Memory B cell (primary cell): ENCODE measurements around the gene FGD4.

Experiments
- ATAC-seq: fragments of 150-1000 bp; cut with Tn5 transposase; 2 replicates; pipeline ENCODE4 v1.10.0; 2021; ENCODE audit warnings: low read depth, mild to moderate bottlenecking, moderate library complexity
- DNase-seq, 2 donors: peaks; one replicate each; pipeline ENCODE4 v3.0.0; 2022; ENCODE audit warnings: low spot score in 2 of 2
- H3K27ac Mint-ChIP-seq: one replicate; pipeline ENCODE4 v1.8.0; 2022; ENCODE audit warnings: mild to moderate bottlenecking, moderate library complexity, mixed read lengths
- H3K27me3 Mint-ChIP-seq: one replicate; pipeline ENCODE4 v1.8.0; 2022; ENCODE audit warnings: mixed read lengths
- H3K36me3 Mint-ChIP-seq: one replicate; pipeline ENCODE4 v1.8.0; 2022; ENCODE audit warnings: mild to moderate bottlenecking, mixed read lengths
- H3K4me1 Mint-ChIP-seq: one replicate; pipeline ENCODE4 v1.8.0; 2022; ENCODE audit warnings: mixed read lengths
- H3K4me3 Mint-ChIP-seq: one replicate; pipeline ENCODE4 v1.8.0; 2022; ENCODE audit warnings: mild to moderate bottlenecking, moderate library complexity, mixed read lengths
- H3K9me3 Mint-ChIP-seq: one replicate; pipeline ENCODE4 v1.8.0; 2022; ENCODE audit warnings: mixed read lengths

Gene FGD4

GRCh38 chr12:32647275-32647674 is 247.9 kb downstream of the FGD4 start:
- H3K9me3 Mint-ChIP-seq: no peaks in the 10 kb centered on the region
- H3K27me3 Mint-ChIP-seq: peaks cover 1% of the 10 kb centered on the region
- H3K27ac Mint-ChIP-seq: no peak overlapping the region
- DNase-seq: no peak
- H3K36me3 Mint-ChIP-seq: no peaks in the 10 kb centered on the region
- ATAC-seq: no peak
- H3K4me3 Mint-ChIP-seq: no peak overlapping the region
- no peaks in the 10 kb centered on the region for H3K4me1 Mint-ChIP-seq

- Mint-ChIP-seq H3K27me3 (peaks cover 1% of the 10 kb centered on the region), H3K36me3 (no peaks in the 10 kb centered on the region), H3K4me3 (no peak overlapping the region), H3K4me1 (no peaks in the 10 kb centered on the region), H3K27ac (no peak overlapping the region), H3K9me3 (no peaks in the 10 kb centered on the region)
- DNase-seq (no peak), ATAC-seq (no peak)
These were observed 251.2 kb downstream of the FGD4 start for GRCh38 chr12:32650508-32650907.

- Mint-ChIP-seq H3K4me1 (no peaks in the 10 kb centered on the region), H3K36me3 (no peaks in the 10 kb centered on the region), H3K4me3 (no peak overlapping the region), H3K27me3 (peaks cover 1% of the 10 kb centered on the region), H3K9me3 (no peaks in the 10 kb centered on the region), H3K27ac (no peak overlapping the region)
- DNase-seq (no peak), ATAC-seq (no peak)
These were observed 252.0 kb downstream of the FGD4 start for GRCh38 chr12:32651151-32651955.

GRCh38 chr12:32651956-32652210 is 252.5 kb downstream of the FGD4 start:
- no peak overlapping the region for H3K27ac Mint-ChIP-seq
- no peaks in the 10 kb centered on the region for H3K36me3 Mint-ChIP-seq
- H3K4me3 Mint-ChIP-seq: no peak overlapping the region
- no peaks in the 10 kb centered on the region for H3K4me1 Mint-ChIP-seq
- H3K27me3 Mint-ChIP-seq: peaks cover 1% of the 10 kb centered on the region
- no peak for DNase-seq
- no peaks in the 10 kb centered on the region for H3K9me3 Mint-ChIP-seq
- no peak for ATAC-seq

- Mint-ChIP-seq H3K27ac (no peak overlapping the region), H3K4me3 (no peak overlapping the region), H3K27me3 (no peaks in the 10 kb centered on the region), H3K36me3 (no peaks in the 10 kb centered on the region), H3K9me3 (no peaks in the 10 kb centered on the region), H3K4me1 (no peaks in the 10 kb centered on the region)
- no peak for ATAC-seq
- DNase-seq: no peak
These were observed 260.6 kb downstream of the FGD4 start for GRCh38 chr12:32659908-32660440.

GRCh38 chr12:32661706-32662105 is 262.3 kb downstream of the FGD4 start:
- no peak overlapping the region for H3K27ac Mint-ChIP-seq
- no peaks in the 10 kb centered on the region for H3K9me3 Mint-ChIP-seq
- no peak overlapping the region for H3K4me3 Mint-ChIP-seq
- DNase-seq: no peak
- no peaks in the 10 kb centered on the region for H3K27me3 Mint-ChIP-seq
- H3K4me1 Mint-ChIP-seq: no peaks in the 10 kb centered on the region
- ATAC-seq: no peak
- no peaks in the 10 kb centered on the region for H3K36me3 Mint-ChIP-seq

GRCh38 chr12:32662665-32663064 is 263.3 kb downstream of the FGD4 start:
- no peak overlapping the region for H3K4me3 Mint-ChIP-seq
- no peaks in the 10 kb centered on the region for H3K36me3 Mint-ChIP-seq
- no peak for DNase-seq
- H3K9me3 Mint-ChIP-seq: no peaks in the 10 kb centered on the region
- H3K27me3 Mint-ChIP-seq: no peaks in the 10 kb centered on the region
- H3K4me1 Mint-ChIP-seq: no peaks in the 10 kb centered on the region
- H3K27ac Mint-ChIP-seq: no peak overlapping the region
- no peak for ATAC-seq

- Mint-ChIP-seq H3K4me3 (no peak overlapping the region), H3K27me3 (no peaks in the 10 kb centered on the region), H3K9me3 (peaks cover 8% of the 10 kb centered on the region), H3K36me3 (peaks cover 2% of the 10 kb centered on the region), H3K4me1 (no peaks in the 10 kb centered on the region), H3K27ac (no peak overlapping the region)
- ATAC-seq (no peak), DNase-seq (no peak)
These were observed 266.7 kb downstream of the FGD4 start for GRCh38 chr12:32666018-32666417.

GRCh38 chr12:32669584-32669983 is 270.2 kb downstream of the FGD4 start:
- peaks cover 8% of the 10 kb centered on the region for H3K9me3 Mint-ChIP-seq
- peaks cover 7% of the 10 kb centered on the region for H3K4me1 Mint-ChIP-seq
- H3K27ac Mint-ChIP-seq: no peak overlapping the region
- ATAC-seq (no peak), DNase-seq (no peak)
- H3K36me3 Mint-ChIP-seq: peaks cover 2% of the 10 kb centered on the region
- no peaks in the 10 kb centered on the region for H3K27me3 Mint-ChIP-seq
- no peak overlapping the region for H3K4me3 Mint-ChIP-seq

- ATAC-seq: peak; percentile 14
- peak in 1 of 2 donors; percentile 22 for DNase-seq
- Mint-ChIP-seq H3K27me3 (no peaks in the 10 kb centered on the region), H3K27ac (no peak overlapping the region), H3K36me3 (peaks cover 2% of the 10 kb centered on the region), H3K4me1 (peaks cover 11% of the 10 kb centered on the region), H3K9me3 (peaks cover 8% of the 10 kb centered on the region), H3K4me3 (no peak overlapping the region)
These were observed 272.8 kb downstream of the FGD4 start for GRCh38 chr12:32671930-32672780.

- Mint-ChIP-seq H3K27me3 (no peaks in the 10 kb centered on the region), H3K4me3 (peak within 1 kb of the TSS; percentile 82), H3K9me3 (no peaks in the 10 kb centered on the region), H3K4me1 (peaks cover 24% of the 10 kb centered on the region), H3K27ac (peak within 1 kb of the TSS; percentile 79), H3K36me3 (no peaks in the 10 kb centered on the region)
- ATAC-seq (peak; percentile 90), DNase-seq (peak; percentile 85 to 87)
These were observed 279.9 kb downstream of the FGD4 start, which contains the start of gene DNM1L for GRCh38 chr12:32679091-32679919. DNM1L (plus strand) TSS chr12:32679301; CDS start chr12:32679364, 63 bp downstream.

GRCh38 chr12:32679920-32680237 is 280.5 kb downstream of the FGD4 start:
- H3K4me3 Mint-ChIP-seq: peak overlapping the region; percentile 82
- H3K36me3 Mint-ChIP-seq: no peaks in the 10 kb centered on the region
- no peak for ATAC-seq
- peaks cover 21% of the 10 kb centered on the region for H3K4me1 Mint-ChIP-seq
- H3K27ac Mint-ChIP-seq: peak overlapping the region; percentile 79
- no peaks in the 10 kb centered on the region for H3K9me3 Mint-ChIP-seq
- DNase-seq: no peak
- no peaks in the 10 kb centered on the region for H3K27me3 Mint-ChIP-seq

GRCh38 chr12:32680787-32681186 is 281.4 kb downstream of the FGD4 start:
- peaks cover 4% of the 10 kb centered on the region for H3K36me3 Mint-ChIP-seq
- no peaks in the 10 kb centered on the region for H3K27me3 Mint-ChIP-seq
- no peak for DNase-seq
- H3K4me1 Mint-ChIP-seq: peaks cover 19% of the 10 kb centered on the region
- ATAC-seq: no peak
- no peak overlapping the region for H3K4me3 Mint-ChIP-seq
- H3K27ac Mint-ChIP-seq: no peak overlapping the region
- H3K9me3 Mint-ChIP-seq: no peaks in the 10 kb centered on the region

GRCh38 chr12:32681272-32681671 is 281.9 kb downstream of the FGD4 start:
- Mint-ChIP-seq H3K27ac (no peak overlapping the region), H3K4me1 (peaks cover 19% of the 10 kb centered on the region), H3K27me3 (no peaks in the 10 kb centered on the region), H3K9me3 (no peaks in the 10 kb centered on the region), H3K36me3 (peaks cover 4% of the 10 kb centered on the region), H3K4me3 (peak overlapping the region; percentile 17)
- no peak for DNase-seq
- ATAC-seq: no peak
